Body of pancreas (tissue), 4 donors: ENCODE data around the gene DUS2.
"Not testable (repeated sequence)": the region's sequence is repeated elsewhere in the genome, so short reads cannot be mapped to it uniquely, and the experiment has no call there.

Source experiments
- POLR2A ChIP-seq, 3 donors: fragments of 450-650 bp; IDR thresholded peaks; one replicate each; pipeline ENCODE4 v1.6.1; 2016; ENCODE audit warnings: antibody characterized with exemption in 3 of 3, mild to moderate bottlenecking in 2 of 3
- TF ChIP-seq, protein P1 (sequence below), 7 experiments: fragments of 450-650 bp in 4 of 7; fragments of 200-600 bp in 3 of 7; sonication (generic) in 3 of 7; IDR thresholded peaks; one replicate each; pipeline ENCODE4 v1.5.1; 2016 to 2019; ENCODE audit warnings: antibody characterized with exemption in 7 of 7

DNA sequence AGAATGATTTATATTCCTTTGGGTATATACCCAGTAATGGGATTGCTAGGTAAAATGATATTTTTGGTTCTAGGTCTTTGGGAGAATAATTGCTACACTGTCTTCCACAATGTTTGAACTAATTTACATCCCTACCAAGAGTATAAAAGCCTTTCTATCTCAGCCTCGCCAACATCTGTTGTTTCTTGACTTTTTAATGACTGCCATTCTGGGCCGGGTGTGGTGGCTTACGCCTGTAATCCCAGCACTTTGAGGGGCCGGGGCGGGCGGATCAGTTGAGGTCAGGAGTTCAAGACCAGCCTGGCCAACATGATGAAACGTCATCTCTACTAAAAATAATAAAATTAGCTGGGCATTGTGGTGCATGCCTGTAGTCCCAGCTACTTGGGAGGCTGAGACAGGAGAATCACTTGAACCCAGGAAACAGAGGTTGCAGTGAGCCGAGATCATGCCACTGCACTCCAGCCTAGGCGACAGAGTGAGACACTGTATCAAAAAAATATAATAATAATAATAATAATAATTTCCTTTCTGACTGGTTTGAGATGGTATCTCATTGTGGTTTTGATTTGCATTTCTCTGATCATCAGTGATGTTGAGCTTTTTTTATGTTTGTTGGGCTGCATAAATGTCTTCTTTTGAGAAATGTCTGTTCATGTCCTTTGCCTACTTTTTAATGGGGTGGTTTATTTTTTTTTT, 84.3 kb downstream of the DUS2 start:
- TF ChIP-seq, protein P1, sequence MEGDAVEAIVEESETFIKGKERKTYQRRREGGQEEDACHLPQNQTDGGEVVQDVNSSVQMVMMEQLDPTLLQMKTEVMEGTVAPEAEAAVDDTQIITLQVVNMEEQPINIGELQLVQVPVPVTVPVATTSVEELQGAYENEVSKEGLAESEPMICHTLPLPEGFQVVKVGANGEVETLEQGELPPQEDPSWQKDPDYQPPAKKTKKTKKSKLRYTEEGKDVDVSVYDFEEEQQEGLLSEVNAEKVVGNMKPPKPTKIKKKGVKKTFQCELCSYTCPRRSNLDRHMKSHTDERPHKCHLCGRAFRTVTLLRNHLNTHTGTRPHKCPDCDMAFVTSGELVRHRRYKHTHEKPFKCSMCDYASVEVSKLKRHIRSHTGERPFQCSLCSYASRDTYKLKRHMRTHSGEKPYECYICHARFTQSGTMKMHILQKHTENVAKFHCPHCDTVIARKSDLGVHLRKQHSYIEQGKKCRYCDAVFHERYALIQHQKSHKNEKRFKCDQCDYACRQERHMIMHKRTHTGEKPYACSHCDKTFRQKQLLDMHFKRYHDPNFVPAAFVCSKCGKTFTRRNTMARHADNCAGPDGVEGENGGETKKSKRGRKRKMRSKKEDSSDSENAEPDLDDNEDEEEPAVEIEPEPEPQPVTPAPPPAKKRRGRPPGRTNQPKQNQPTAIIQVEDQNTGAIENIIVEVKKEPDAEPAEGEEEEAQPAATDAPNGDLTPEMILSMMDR (IDR thresholded peaks at IDR 0.05), result not testable (repeated sequence)
- not testable (repeated sequence) for TF ChIP-seq POLR2A (IDR thresholded peaks at IDR 0.05)
